NCI-H1105 treated with DMSO at 0.1 percent for 48 hours (cell line): Measurements from ENCODE around the gene DUS2.
"Not testable (repeated sequence)": the region's sequence is repeated elsewhere in the genome, so short reads cannot be mapped to it uniquely, and the experiment has no call there.

ENCODE experiments used
- DNase-seq: peaks from one replicate; lab custom pipeline; 2025; lab: John Stamatoyannopoulos, UW

The DUS2 gene

GRCh38 chr16:68091380-68092261 is 68.5 kb downstream of the DUS2 start:
- peak; percentile 91 for DNase-seq

- DNase-seq = not testable (repeated sequence)
Observed at GRCh38 chr16:68092275-68092674, 69.2 kb downstream of the DUS2 start.

GRCh38 chr16:68093816-68094613 is 70.9 kb downstream of the DUS2 start:
- no peak for DNase-seq

- DNase-seq = no peak
Observed at GRCh38 chr16:68094614-68094934, 71.5 kb downstream of the DUS2 start.

- DNase-seq = no peak
Observed at GRCh38 chr16:68096491-68096890, 73.4 kb downstream of the DUS2 start.

GRCh38 chr16:68097088-68097487 is 74.0 kb downstream of the DUS2 start:
- DNase-seq = no peak

GRCh38 chr16:68097895-68098294 is 74.8 kb downstream of the DUS2 start:
- DNase-seq = no peak

- DNase-seq = no peak
Observed at GRCh38 chr16:68100488-68100887, 77.4 kb downstream of the DUS2 start.

- no peak for DNase-seq
Observed at GRCh38 chr16:68105611-68106010, 82.5 kb downstream of the DUS2 start.

- not testable (repeated sequence) for DNase-seq
Observed at GRCh38 chr16:68107230-68107928, 84.3 kb downstream of the DUS2 start.

GRCh38 chr16:68109156-68109555 is 86.1 kb downstream of the DUS2 start:
- DNase-seq = not testable (repeated sequence)

GRCh38 chr16:68110611-68111010 is 87.5 kb downstream of the DUS2 start:
- not testable (repeated sequence) for DNase-seq

GRCh38 chr16:68111379-68111778 is 88.3 kb downstream of the DUS2 start:
- DNase-seq = no peak

GRCh38 chr16:68113059-68113761 is 90.1 kb downstream of the DUS2 start:
- DNase-seq = no peak

- no peak for DNase-seq
Observed at GRCh38 chr16:68113765-68114240, 90.7 kb downstream of the DUS2 start.

- not testable (repeated sequence) for DNase-seq
Observed at GRCh38 chr16:68114939-68115338, 91.9 kb downstream of the DUS2 start.

- DNase-seq = no peak
Observed at GRCh38 chr16:68115851-68116250, 92.8 kb downstream of the DUS2 start.

- DNase-seq = no peak
Observed at GRCh38 chr16:68116256-68116867, 93.3 kb downstream of the DUS2 start.

- no peak for DNase-seq
Observed at GRCh38 chr16:68117884-68118283, 94.8 kb downstream of the DUS2 start.

- DNase-seq = not testable (repeated sequence)
Observed at GRCh38 chr16:68118954-68119353, 95.9 kb downstream of the DUS2 start.

GRCh38 chr16:68120496-68120895 is 97.4 kb downstream of the DUS2 start:
- DNase-seq = not testable (repeated sequence)
